Neural cell (in vitro differentiated cells): ENCODE measurements around the gene SLC26A3. TPM values are rescaled to one million over a fixed set of nuclear protein-coding genes. Genes with fewer than 3 reads are reported as not detected.

Source experiments
- H2AFZ ChIP-seq: fragments of 200-600, 300-800 bp; sonication (generic), shearing (Covaris generic); 2 replicates; pipeline ENCODE4 v1.6.0; 2014; ENCODE audit warnings: low read depth, mild to moderate bottlenecking, antibody characterized with exemption, low read length, moderate library complexity
- H3F3A ChIP-seq: fragments of 200-600 bp; shearing (Covaris generic); 2 replicates; pipeline ENCODE4 v1.6.1; 2016; ENCODE audit warnings: mild to moderate bottlenecking, moderate library complexity, mixed read lengths, antibody characterized with exemption, low read length; ENCODE audit not compliant: insufficient read depth, poor library complexity, severe bottlenecking
- H3K27ac ChIP-seq: fragments of 200-600, 300-800 bp; sonication (generic), shearing (Covaris generic); 2 replicates; pipeline ENCODE4 v1.5.1; 2014; ENCODE audit warnings: mild to moderate bottlenecking, low read length, moderate library complexity
- H3K27me3 ChIP-seq: fragments of 300-800, 200-600 bp; sonication (generic), shearing (Covaris generic); 2 replicates; pipeline ENCODE4 v1.6.0; 2014; ENCODE audit warnings: mild to moderate bottlenecking, low read depth, low read length, moderate library complexity; ENCODE audit not compliant: insufficient read depth
- H3K36me3 ChIP-seq: fragments of 300-800, 200-600 bp; sonication (generic), shearing (Covaris generic); 2 replicates; pipeline ENCODE4 v1.5.1; 2014; ENCODE audit warnings: mild to moderate bottlenecking, antibody characterized with exemption, low read length, moderate library complexity; ENCODE audit not compliant: insufficient read depth
- H3K4me2 ChIP-seq: fragments of 300-800, 200-600 bp; sonication (generic), shearing (Covaris generic); 2 replicates; pipeline ENCODE4 v1.6.0; 2014; ENCODE audit warnings: mild to moderate bottlenecking, low read length
- H3K4me3 ChIP-seq: fragments of 300-800, 200-600 bp; sonication (generic), shearing (Covaris generic); 2 replicates; pipeline ENCODE4 v1.5.1; 2014; ENCODE audit warnings: mild to moderate bottlenecking, low read length, moderate library complexity
- H3K79me2 ChIP-seq: fragments of 200-600 bp; shearing (Covaris generic); replicated peaks from 2 replicates; pipeline ENCODE4 v1.6.0; 2014; ENCODE audit warnings: mild to moderate bottlenecking, low read length, moderate library complexity; ENCODE audit not compliant: insufficient read depth
- H3K9ac ChIP-seq: fragments of 300-800, 200-600 bp; sonication (generic), shearing (Covaris generic); 2 replicates; pipeline ENCODE4 v1.6.1; 2016; ENCODE audit warnings: mild to moderate bottlenecking, low read length, mixed read lengths
- H3K9me2 ChIP-seq: fragments of 200-600 bp; shearing (Covaris generic); 2 replicates; pipeline ENCODE4 v1.6.1; 2016; ENCODE audit warnings: mild to moderate bottlenecking, low read length, mixed read lengths; ENCODE audit not compliant: insufficient read depth
- H3K9me3 ChIP-seq: fragments of 200-600, 300-800 bp; sonication (generic), shearing (Covaris generic); 2 replicates; pipeline ENCODE4 v1.6.1; 2016; ENCODE audit warnings: mild to moderate bottlenecking, mixed run types, low read length, moderate library complexity, mixed read lengths
- H4K20me1 ChIP-seq: fragments of 200-600 bp; shearing (Covaris generic); 2 replicates; pipeline ENCODE4 v1.6.1; 2016; ENCODE audit warnings: mild to moderate bottlenecking, mixed run types; ENCODE audit not compliant: insufficient read depth
- EP300 ChIP-seq: fragments of 450-650 bp; conservative IDR thresholded peaks from 2 replicates; pipeline ENCODE4 v1.6.1; 2014; ENCODE audit warnings: antibody characterized with exemption, mild to moderate bottlenecking, moderate library complexity; ENCODE audit not compliant: poor library complexity, severe bottlenecking
- EZH2 ChIP-seq: fragments of 200-600, 300-800 bp; shearing (Covaris generic), sonication (generic); IDR thresholded peaks from 2 replicates; pipeline ENCODE4 v1.6.1; 2014; ENCODE audit warnings: antibody characterized with exemption, low read length, borderline replicate concordance, mild to moderate bottlenecking; ENCODE audit not compliant: insufficient read depth, poor library complexity, severe bottlenecking
- MXI1 ChIP-seq: fragments of 450-650 bp; conservative IDR thresholded peaks from 2 replicates; pipeline ENCODE4 v1.6.1; 2014; ENCODE audit warnings: antibody characterized with exemption, mild to moderate bottlenecking; ENCODE audit not compliant: poor library complexity, severe bottlenecking
- POLR2AphosphoS5 ChIP-seq: IDR thresholded peaks from 2 replicates; pipeline ENCODE4 v1.6.1; 2012
- RAD21 ChIP-seq: fragments of 450-650 bp; conservative IDR thresholded peaks from 2 replicates; pipeline ENCODE4 v1.6.1; 2014; ENCODE audit warnings: antibody characterized with exemption, mild to moderate bottlenecking, moderate library complexity
- REST ChIP-seq: IDR thresholded peaks from 2 replicates; pipeline ENCODE4 v1.6.1; 2012; ENCODE audit warnings: borderline replicate concordance
- SMC3 ChIP-seq: fragments of 450-650 bp; conservative IDR thresholded peaks from 2 replicates; pipeline ENCODE4 v1.6.1; 2014; ENCODE audit warnings: antibody characterized with exemption, mild to moderate bottlenecking, moderate library complexity; ENCODE audit not compliant: poor library complexity
- TAF1 ChIP-seq: IDR thresholded peaks from 2 replicates; pipeline ENCODE4 v1.6.1; 2012; ENCODE audit warnings: low read depth
- polyA plus RNA-seq: library from polyadenylated mRNA; depleted of rRNA; stranded (reverse); fragments of >200 nt; gene quantifications from 2 replicates; pipeline ENCODE4 v1.2.3, GENCODE V29; 2014
- TF ChIP-seq, protein P1 (sequence below): fragments of 450-650 bp; IDR thresholded peaks from 2 replicates; pipeline ENCODE4 v1.5.1; 2014; ENCODE audit warnings: antibody characterized with exemption, mild to moderate bottlenecking, moderate library complexity; ENCODE audit not compliant: poor library complexity, severe bottlenecking

The SLC26A3 gene
- polyA plus RNA-seq, 1 donor from 2014 or later, result not detected

- no peaks in the 10 kb centered on the region for H4K20me1 ChIP-seq
- H3K9ac ChIP-seq, result no peak overlapping the region
- no peak overlapping the region for H3K4me2 ChIP-seq
- no peaks in the 10 kb centered on the region for H3K79me2 ChIP-seq
- H3K27ac ChIP-seq, result no peak overlapping the region
- H2AFZ ChIP-seq, result no peak overlapping the region
- H3K9me3 ChIP-seq, result no peaks in the 10 kb centered on the region
- H3K27me3 ChIP-seq, result no peaks in the 10 kb centered on the region
- H3K36me3 ChIP-seq, result no peaks in the 10 kb centered on the region
- no peaks in the 10 kb centered on the region for H3F3A ChIP-seq
- H3K9me2 ChIP-seq, result no peaks in the 10 kb centered on the region
- TF ChIP-seq REST, result no peak
- no peak for TF ChIP-seq SMC3
- no peak for TF ChIP-seq MXI1
- TF ChIP-seq EZH2, result no peak
- no peak for TF ChIP-seq EP300
- no peak for TF ChIP-seq POLR2AphosphoS5
- TF ChIP-seq, protein P1, sequence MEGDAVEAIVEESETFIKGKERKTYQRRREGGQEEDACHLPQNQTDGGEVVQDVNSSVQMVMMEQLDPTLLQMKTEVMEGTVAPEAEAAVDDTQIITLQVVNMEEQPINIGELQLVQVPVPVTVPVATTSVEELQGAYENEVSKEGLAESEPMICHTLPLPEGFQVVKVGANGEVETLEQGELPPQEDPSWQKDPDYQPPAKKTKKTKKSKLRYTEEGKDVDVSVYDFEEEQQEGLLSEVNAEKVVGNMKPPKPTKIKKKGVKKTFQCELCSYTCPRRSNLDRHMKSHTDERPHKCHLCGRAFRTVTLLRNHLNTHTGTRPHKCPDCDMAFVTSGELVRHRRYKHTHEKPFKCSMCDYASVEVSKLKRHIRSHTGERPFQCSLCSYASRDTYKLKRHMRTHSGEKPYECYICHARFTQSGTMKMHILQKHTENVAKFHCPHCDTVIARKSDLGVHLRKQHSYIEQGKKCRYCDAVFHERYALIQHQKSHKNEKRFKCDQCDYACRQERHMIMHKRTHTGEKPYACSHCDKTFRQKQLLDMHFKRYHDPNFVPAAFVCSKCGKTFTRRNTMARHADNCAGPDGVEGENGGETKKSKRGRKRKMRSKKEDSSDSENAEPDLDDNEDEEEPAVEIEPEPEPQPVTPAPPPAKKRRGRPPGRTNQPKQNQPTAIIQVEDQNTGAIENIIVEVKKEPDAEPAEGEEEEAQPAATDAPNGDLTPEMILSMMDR, result no peak
- no peak for TF ChIP-seq TAF1
- no peak for TF ChIP-seq RAD21
- no peak overlapping the region for H3K4me3 ChIP-seq
These were observed 17.1 kb downstream of the SLC26A3 start for GRCh38 chr7:107785926-107786325.

DNA sequence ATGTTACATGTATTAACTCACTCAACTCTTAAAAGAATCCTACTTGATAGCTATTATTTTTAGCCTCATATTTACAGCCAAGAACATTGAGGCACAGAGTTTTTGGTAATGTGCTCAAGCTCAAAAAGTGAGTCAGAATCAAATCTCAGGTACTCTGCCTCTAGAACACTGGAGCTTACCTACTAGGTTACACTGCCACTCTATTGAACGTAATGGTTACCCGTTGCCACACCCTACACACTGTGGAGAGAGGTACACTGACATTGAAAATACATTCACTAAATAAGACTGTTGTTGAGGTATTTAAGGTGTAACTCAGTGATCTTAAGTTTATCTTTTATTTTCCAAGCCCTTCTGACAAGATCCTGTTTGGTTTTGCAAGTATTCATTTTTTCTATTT lies 17.9 kb downstream of the SLC26A3 start:
- no peak overlapping the region for H3K9ac ChIP-seq
- H2AFZ ChIP-seq, result no peak overlapping the region
- TF ChIP-seq TAF1 (no peak), SMC3 (no peak), RAD21 (no peak), REST (no peak), MXI1 (no peak), EZH2 (no peak), POLR2AphosphoS5 (no peak), EP300 (no peak)
- TF ChIP-seq, protein P1, result no peak
- H3K4me2 ChIP-seq, result no peak overlapping the region
- no peaks in the 10 kb centered on the region for H3K9me2 ChIP-seq
- H4K20me1 ChIP-seq, result no peaks in the 10 kb centered on the region
- H3K79me2 ChIP-seq, result no peaks in the 10 kb centered on the region
- H3K27me3 ChIP-seq, result no peaks in the 10 kb centered on the region
- no peaks in the 10 kb centered on the region for H3K9me3 ChIP-seq
- no peak overlapping the region for H3K4me3 ChIP-seq
- no peaks in the 10 kb centered on the region for H3K36me3 ChIP-seq
- no peaks in the 10 kb centered on the region for H3F3A ChIP-seq
- H3K27ac ChIP-seq, result no peak overlapping the region
